H9 (cell line): ENCODE results near the gene SYNC. TPM values are rescaled to one million over a fixed set of nuclear protein-coding genes. Genes with fewer than 3 reads are reported as not detected.

Experiments
- DNase-seq: peaks from one replicate; pipeline ENCODE4 v3.0.0-alpha.2; 2017
- H2AFZ ChIP-seq: one replicate; pipeline ENCODE4 v1.6.1; 2013; ENCODE audit warnings: mild to moderate bottlenecking, low read length, control low read depth, moderate library complexity
- H2AK5ac ChIP-seq: 2 replicates; pipeline ENCODE4 v1.6.1; 2013; ENCODE audit warnings: low read length, control low read depth, mixed read lengths; ENCODE audit not compliant: insufficient read length
- H2BK120ac ChIP-seq: one replicate; pipeline ENCODE4 v1.6.1; 2013; ENCODE audit warnings: low read depth, mild to moderate bottlenecking, low read length, control low read depth, inconsistent platforms; ENCODE audit not compliant: poor library complexity, severe bottlenecking
- H2BK12ac ChIP-seq: 2 replicates; pipeline ENCODE4 v1.6.1; 2013; ENCODE audit warnings: low read length, control low read depth, mixed read lengths, low read depth; ENCODE audit not compliant: insufficient read length
- H2BK15ac ChIP-seq: 2 replicates; pipeline ENCODE4 v1.6.1; 2013; ENCODE audit warnings: low read depth, low read length, control low read depth
- H2BK20ac ChIP-seq: one replicate; pipeline ENCODE4 v1.6.1; 2013; ENCODE audit warnings: low read depth, mild to moderate bottlenecking, low read length, control low read depth, inconsistent platforms; ENCODE audit not compliant: poor library complexity, severe bottlenecking
- H2BK5ac ChIP-seq: 2 replicates; pipeline ENCODE4 v1.6.1; 2013; ENCODE audit warnings: low read length, control low read depth, mixed read lengths; ENCODE audit not compliant: insufficient read length
- H3K14ac ChIP-seq: 2 replicates; pipeline ENCODE4 v1.6.1; 2013; ENCODE audit warnings: low read length, control low read depth; ENCODE audit not compliant: insufficient read depth
- H3K18ac ChIP-seq: 2 replicates; pipeline ENCODE4 v1.6.1; 2013; ENCODE audit warnings: low read depth, mild to moderate bottlenecking, mixed read lengths, low read length, control low read depth; ENCODE audit not compliant: insufficient read length
- H3K23ac ChIP-seq: 2 replicates; pipeline ENCODE4 v1.6.1; 2013; ENCODE audit warnings: low read length, control low read depth, mixed read lengths, low read depth; ENCODE audit not compliant: insufficient read length
- H3K23me2 ChIP-seq: 2 replicates; pipeline ENCODE4 v1.6.1; 2013; ENCODE audit warnings: low read depth, mild to moderate bottlenecking, mixed read lengths, low read length, control low read depth; ENCODE audit not compliant: insufficient read length, poor library complexity, severe bottlenecking
- H3K27ac ChIP-seq: 2 replicates; pipeline ENCODE4 v1.5.1; 2013; ENCODE audit warnings: low read length, control low read depth, mixed read lengths, low read depth; ENCODE audit not compliant: insufficient read length
- H3K27me3 ChIP-seq: 2 replicates; pipeline ENCODE4 v1.6.1; 2013; ENCODE audit warnings: low read length, control low read depth, inconsistent platforms; ENCODE audit not compliant: insufficient read depth
- H3K4ac ChIP-seq: 2 replicates; pipeline ENCODE4 v1.6.1; 2013; ENCODE audit warnings: low read depth, mild to moderate bottlenecking, control low read depth, inconsistent platforms, low read length, moderate library complexity
- H3K4me1 ChIP-seq: 2 replicates; pipeline ENCODE4 v1.6.1; 2013; ENCODE audit warnings: low read length, control low read depth, inconsistent platforms; ENCODE audit not compliant: insufficient read depth
- H3K4me2 ChIP-seq: 2 replicates; pipeline ENCODE4 v1.6.1; 2013; ENCODE audit warnings: low read length, control low read depth, mixed read lengths; ENCODE audit not compliant: insufficient read length, insufficient read depth
- H3K56ac ChIP-seq: 2 replicates; pipeline ENCODE4 v1.6.1; 2013; ENCODE audit warnings: low read depth, mild to moderate bottlenecking, mixed read lengths, low read length, control low read depth; ENCODE audit not compliant: insufficient read length
- H3K79me1 ChIP-seq: 2 replicates; pipeline ENCODE4 v1.6.1; 2013; ENCODE audit warnings: low read depth, mild to moderate bottlenecking, moderate library complexity, low read length, control low read depth, inconsistent platforms; ENCODE audit not compliant: insufficient read depth, poor library complexity, severe bottlenecking
- H3K79me2 ChIP-seq: 2 replicates; pipeline ENCODE4 v1.6.1; 2013; ENCODE audit warnings: low read length, control low read depth, inconsistent platforms; ENCODE audit not compliant: insufficient read depth
- H3K9ac ChIP-seq: 2 replicates; pipeline ENCODE4 v1.6.1; 2013; ENCODE audit warnings: low read length, control low read depth, mixed read lengths; ENCODE audit not compliant: insufficient read length; ENCODE audit errors: extremely low read depth
- H3K9me3 ChIP-seq: one replicate; pipeline ENCODE4 v1.6.1; 2013; ENCODE audit warnings: low read depth, low read length, inconsistent platforms; ENCODE audit not compliant: control insufficient read depth
- H3T11ph ChIP-seq: one replicate; pipeline ENCODE4 v1.6.1; 2013; ENCODE audit warnings: mild to moderate bottlenecking, low read length, control low read depth, inconsistent platforms
- H4K20me1 ChIP-seq: one replicate; pipeline ENCODE4 v1.6.1; 2013; ENCODE audit not compliant: control insufficient read depth, insufficient read length, insufficient read depth
- H4K5ac ChIP-seq: 2 replicates; pipeline ENCODE4 v1.6.1; 2013; ENCODE audit warnings: low read depth, mild to moderate bottlenecking, mixed read lengths, low read length, control low read depth; ENCODE audit not compliant: insufficient read length
- H4K8ac ChIP-seq: replicated peaks from 2 replicates; pipeline ENCODE4 v1.6.1; 2013; ENCODE audit warnings: low read length, control low read depth, mixed read lengths, low read depth; ENCODE audit not compliant: insufficient read length
- H4K91ac ChIP-seq: 2 replicates; pipeline ENCODE4 v1.6.1; 2013; ENCODE audit warnings: low read depth, mild to moderate bottlenecking, moderate library complexity, mixed read lengths, low read length, control low read depth; ENCODE audit not compliant: insufficient read length
- H3K27ac Mint-ChIP-seq, 3 experiments: 2 replicates in 2 of 3; 3 replicates in 1 of 3; pipeline ENCODE4 v1.8.0; 2020 to 2021; ENCODE audit warnings: mixed read lengths in 3 of 3, mild to moderate bottlenecking in 1 of 3, moderate library complexity in 1 of 3
- H3K27me3 Mint-ChIP-seq: 2 replicates; pipeline ENCODE4 v1.8.0; 2021; ENCODE audit warnings: low read depth, mild to moderate bottlenecking, moderate library complexity, mixed read lengths
- H3K36me3 Mint-ChIP-seq, 3 experiments: 2 replicates in 2 of 3; 3 replicates in 1 of 3; pipeline ENCODE4 v1.8.0; 2020 to 2021; ENCODE audit warnings: low read depth in 3 of 3, mixed read lengths in 3 of 3; ENCODE audit not compliant: insufficient read depth in 1 of 3
- H3K4me1 Mint-ChIP-seq, 2 experiments: 2 replicates each; pipeline ENCODE4 v1.8.0; 2020; ENCODE audit warnings: mixed read lengths in 2 of 2
- H3K4me3 Mint-ChIP-seq, 2 experiments: 2 replicates in 1 of 2; 3 replicates in 1 of 2; pipeline ENCODE4 v1.8.0; 2020 to 2021; ENCODE audit warnings: mild to moderate bottlenecking in 2 of 2, mixed read lengths in 2 of 2, moderate library complexity in 1 of 2
- H3K9me3 Mint-ChIP-seq, 2 experiments: 2 replicates in 1 of 2; 3 replicates in 1 of 2; pipeline ENCODE4 v1.8.0; 2020; ENCODE audit warnings: mild to moderate bottlenecking in 2 of 2, mixed read lengths in 2 of 2, moderate library complexity in 1 of 2
- WGBS: extraction: QIAGEN DNeasy Blood & Tissue Kit; methylation state at CpG from one replicate; pipeline ENCODE4 v1.1.7; 2013; ENCODE audit warnings: missing lambda C conversion rate, low lambda C conversion rate, mixed read lengths; ENCODE audit not compliant: insufficient read length; ENCODE audit errors: extremely low coverage; 5-methylcytosine and 5-hydroxymethylcytosine counted together
- total RNA-seq: library from RNA; stranded (reverse); gene quantifications from 2 replicates; pipeline ENCODE4 v1.2.1, GENCODE V29; 2021
- TF ChIP-seq, protein P1 (sequence below): fragments of 200-600 bp; sonication (generic); conservative IDR thresholded peaks from 3 replicates; pipeline ENCODE4 v1.8.0; 2021; ENCODE audit warnings: antibody characterized with exemption, mild to moderate bottlenecking

Gene SYNC
- total RNA-seq, 1 experiment from 2014 or later, result 0.15 TPM

DNA sequence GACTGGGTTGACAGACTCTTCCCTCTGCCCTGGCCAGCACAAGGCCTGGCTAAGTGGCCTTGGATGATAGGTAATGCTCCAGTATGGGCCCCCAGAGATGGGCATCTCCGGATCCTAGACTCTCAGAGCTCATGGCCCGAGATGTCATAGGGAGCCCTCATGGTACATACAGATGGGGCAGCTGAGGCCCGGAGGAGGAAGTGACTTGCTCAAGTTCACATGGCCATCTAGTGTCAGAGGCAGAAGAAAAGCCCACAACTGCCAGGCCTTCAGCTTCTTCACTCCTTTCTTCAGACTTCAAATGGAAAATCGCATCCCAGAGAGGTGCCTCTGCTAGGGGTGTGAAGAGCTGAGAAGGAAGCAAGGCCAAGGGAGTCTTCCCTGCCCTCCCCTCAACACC, 46.8 kb upstream of the SYNC start:
- no CpG with 5 or more reads among the region's 4 CpGs for WGBS
- H4K20me1 ChIP-seq, result no peaks in the 10 kb centered on the region
- no peak overlapping the region for H2BK5ac ChIP-seq
- H3K9me3 ChIP-seq, result no peaks in the 10 kb centered on the region
- TF ChIP-seq, protein P1, sequence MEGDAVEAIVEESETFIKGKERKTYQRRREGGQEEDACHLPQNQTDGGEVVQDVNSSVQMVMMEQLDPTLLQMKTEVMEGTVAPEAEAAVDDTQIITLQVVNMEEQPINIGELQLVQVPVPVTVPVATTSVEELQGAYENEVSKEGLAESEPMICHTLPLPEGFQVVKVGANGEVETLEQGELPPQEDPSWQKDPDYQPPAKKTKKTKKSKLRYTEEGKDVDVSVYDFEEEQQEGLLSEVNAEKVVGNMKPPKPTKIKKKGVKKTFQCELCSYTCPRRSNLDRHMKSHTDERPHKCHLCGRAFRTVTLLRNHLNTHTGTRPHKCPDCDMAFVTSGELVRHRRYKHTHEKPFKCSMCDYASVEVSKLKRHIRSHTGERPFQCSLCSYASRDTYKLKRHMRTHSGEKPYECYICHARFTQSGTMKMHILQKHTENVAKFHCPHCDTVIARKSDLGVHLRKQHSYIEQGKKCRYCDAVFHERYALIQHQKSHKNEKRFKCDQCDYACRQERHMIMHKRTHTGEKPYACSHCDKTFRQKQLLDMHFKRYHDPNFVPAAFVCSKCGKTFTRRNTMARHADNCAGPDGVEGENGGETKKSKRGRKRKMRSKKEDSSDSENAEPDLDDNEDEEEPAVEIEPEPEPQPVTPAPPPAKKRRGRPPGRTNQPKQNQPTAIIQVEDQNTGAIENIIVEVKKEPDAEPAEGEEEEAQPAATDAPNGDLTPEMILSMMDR, result no peak
- no peak overlapping the region for H2BK12ac ChIP-seq
- no peak overlapping the region for H2BK15ac ChIP-seq
- H4K91ac ChIP-seq, result no peak overlapping the region
- H3K4me1 ChIP-seq, result no peaks in the 10 kb centered on the region
- no peak overlapping the region for H3K9ac ChIP-seq
- H3K4ac ChIP-seq, result no peak overlapping the region
- H3K56ac ChIP-seq, result no peak overlapping the region
- H2BK20ac ChIP-seq, result no peak overlapping the region
- H3K27me3 ChIP-seq, result no peaks in the 10 kb centered on the region
- Mint-ChIP-seq H3K36me3 (peaks cover 0 to 5% (median 5%) of the 10 kb centered on the region in 3 experiments; a peak in 5 of 7 replicates), H3K4me3 (no peak overlapping the region), H3K27me3 (no peaks in the 10 kb centered on the region), H3K4me1 (peaks cover 16 to 18% of the 10 kb centered on the region in 2 experiments), H3K27ac (no peak overlapping the region; a peak in 2 of 7 replicates), H3K9me3 (no peaks in the 10 kb centered on the region)
- no peak overlapping the region for H3K18ac ChIP-seq
- no peak overlapping the region for H3T11ph ChIP-seq
- H3K79me1 ChIP-seq, result no peaks in the 10 kb centered on the region
- DNase-seq, result no peak
- H3K23me2 ChIP-seq, result peaks cover 2% of the 10 kb centered on the region
- no peak overlapping the region for H3K14ac ChIP-seq
- no peak overlapping the region for H3K27ac ChIP-seq
- no peak overlapping the region for H2AK5ac ChIP-seq
- H3K4me2 ChIP-seq, result no peak overlapping the region
- H2AFZ ChIP-seq, result no peak overlapping the region
- H4K5ac ChIP-seq, result no peak overlapping the region
- H4K8ac ChIP-seq, result no peak overlapping the region
- H3K79me2 ChIP-seq, result peaks cover 1% of the 10 kb centered on the region; the same call in 1 of the 2 replicates
- H3K23ac ChIP-seq, result no peak overlapping the region
- no peak overlapping the region for H2BK120ac ChIP-seq
